Karpas-422 (cell line): ENCODE measurements around the gene ICAM3. TPM values are rescaled to one million over a fixed set of nuclear protein-coding genes. Genes with fewer than 3 reads are reported as not detected.
"Not testable (repeated sequence)": the region's sequence is repeated elsewhere in the genome, so short reads cannot be mapped to it uniquely, and the experiment has no call there.

Source experiments
- DNase-seq: peaks from one replicate; pipeline ENCODE4 v3.0.0-alpha.2; 2015
- H2AFZ ChIP-seq: fragments of 200-600 bp; sonication (generic); 2 replicates; pipeline ENCODE4 v1.6.1; 2014; ENCODE audit warnings: antibody characterized with exemption, low read length, mixed read lengths
- H3K27ac ChIP-seq: fragments of 200-600 bp; sonication (generic); 2 replicates; pipeline ENCODE4 v1.5.1; 2014; ENCODE audit warnings: mild to moderate bottlenecking, low read length, moderate library complexity
- H3K27me3 ChIP-seq: fragments of 200-600 bp; sonication (generic); 2 replicates; pipeline ENCODE4 v1.6.1; 2014; ENCODE audit warnings: low read length, mixed read lengths
- H3K36me3 ChIP-seq: fragments of 200-600 bp; sonication (generic); 2 replicates; pipeline ENCODE4 v1.6.1; 2014; ENCODE audit warnings: low read length, mixed read lengths; ENCODE audit not compliant: insufficient read depth
- H3K4me1 ChIP-seq: fragments of 200-600 bp; sonication (generic); 2 replicates; pipeline ENCODE4 v1.6.1; 2014; ENCODE audit warnings: mild to moderate bottlenecking, low read length, mixed read lengths
- H3K4me2 ChIP-seq: fragments of 200-600 bp; sonication (generic); 2 replicates; pipeline ENCODE4 v1.6.1; 2014; ENCODE audit warnings: low read length, low read depth, mild to moderate bottlenecking; ENCODE audit not compliant: poor library complexity, severe bottlenecking
- H3K4me3 ChIP-seq: fragments of 200-600 bp; sonication (generic); 2 replicates; pipeline ENCODE4 v1.5.1; 2014; ENCODE audit warnings: mild to moderate bottlenecking, antibody characterized with exemption, low read length, mixed read lengths
- H3K79me2 ChIP-seq: fragments of 200-600 bp; sonication (generic); 2 replicates; pipeline ENCODE4 v1.6.1; 2014; ENCODE audit warnings: mild to moderate bottlenecking, low read length, mixed read lengths
- H3K9ac ChIP-seq: fragments of 200-600 bp; sonication (generic); 2 replicates; pipeline ENCODE4 v1.6.0; 2014; ENCODE audit warnings: low read length
- H3K9me2 ChIP-seq: fragments of 200-600 bp; sonication (generic), shearing (Covaris generic); replicated peaks from 2 replicates; pipeline ENCODE4 v1.6.0; 2014; ENCODE audit warnings: mild to moderate bottlenecking, low read length, moderate library complexity; ENCODE audit not compliant: insufficient read depth
- H3K9me3 ChIP-seq: fragments of 300-700, 200-600 bp; sonication (generic); 2 replicates; pipeline ENCODE4 v1.6.1; 2014; ENCODE audit warnings: low read length, mixed read lengths
- H4K20me1 ChIP-seq: fragments of 200-600 bp; sonication (generic); 2 replicates; pipeline ENCODE4 v1.6.1; 2014; ENCODE audit warnings: mild to moderate bottlenecking, antibody characterized with exemption, low read length, low read depth; ENCODE audit not compliant: insufficient read depth
- total RNA-seq: library from RNA; depleted of rRNA; stranded (reverse); fragments of >200 nt; shearing (Covaris generic); gene quantifications from 2 replicates; pipeline ENCODE4 v1.2.3, GENCODE V29; 2014; ENCODE audit warnings: low replicate concordance

Gene ICAM3
- total RNA-seq, 1 experiment from 2014 or later = 92.1 TPM

GRCh38 chr19:10338940-10339339 lies 484 bp downstream of the ICAM3 start:
- Histone ChIP-seq H3K4me2 (peak overlapping the region; percentile 91), H3K79me2 (peaks cover 19% of the 10 kb centered on the region), H3K36me3 (no peaks in the 10 kb centered on the region), H3K9me3 (no peaks in the 10 kb centered on the region), H3K27ac (peak overlapping the region; percentile 57; the same call in 1 of the 2 replicates), H3K4me3 (peak overlapping the region; percentile 89), H3K27me3 (no peaks in the 10 kb centered on the region), H2AFZ (peak overlapping the region; percentile 95), H3K4me1 (peaks cover 38% of the 10 kb centered on the region), H3K9ac (peak overlapping the region; percentile 86), H3K9me2 (no peaks in the 10 kb centered on the region), H4K20me1 (no peaks in the 10 kb centered on the region)
- DNase-seq = no peak

GRCh38 chr19:10336725-10337124 lies 2.7 kb downstream of the ICAM3 start:
- H3K4me1 ChIP-seq = peaks cover 50% of the 10 kb centered on the region
- H2AFZ ChIP-seq, H3K9ac ChIP-seq, H3K36me3 ChIP-seq, H3K27me3 ChIP-seq, H3K9me3 ChIP-seq, H3K9me2 ChIP-seq, H3K4me3 ChIP-seq, DNase-seq, H3K4me2 ChIP-seq, H3K27ac ChIP-seq, H4K20me1 ChIP-seq: not testable (repeated sequence)
- peaks cover 34% of the 10 kb centered on the region for H3K79me2 ChIP-seq

GRCh38 chr19:10335352-10335985 lies 4.0 kb downstream of the ICAM3 start:
- Histone ChIP-seq H3K4me2 (peak overlapping the region; percentile 91), H3K9ac (no peak overlapping the region), H3K79me2 (peaks cover 43% of the 10 kb centered on the region), H3K27me3 (no peaks in the 10 kb centered on the region), H3K4me1 (peaks cover 51% of the 10 kb centered on the region), H4K20me1 (no peaks in the 10 kb centered on the region; the same call in 1 of the 2 replicates), H3K9me2 (no peaks in the 10 kb centered on the region), H2AFZ (no peak overlapping the region), H3K9me3 (no peaks in the 10 kb centered on the region), H3K36me3 (peaks cover 1% of the 10 kb centered on the region; the same call in 1 of the 2 replicates), H3K4me3 (no peak overlapping the region; the same call in 1 of the 2 replicates), H3K27ac (no peak overlapping the region)
- no peak for DNase-seq

- Histone ChIP-seq H3K4me2 (peak overlapping the region; percentile 91), H3K79me2 (peaks cover 47% of the 10 kb centered on the region), H4K20me1 (no peaks in the 10 kb centered on the region; the same call in 1 of the 2 replicates), H3K36me3 (peaks cover 6% of the 10 kb centered on the region), H2AFZ (no peak overlapping the region), H3K9ac (no peak overlapping the region; the same call in 1 of the 2 replicates), H3K4me1 (peaks cover 48% of the 10 kb centered on the region), H3K9me2 (no peaks in the 10 kb centered on the region), H3K4me3 (peak overlapping the region; percentile 76), H3K27ac (no peak overlapping the region), H3K9me3 (no peaks in the 10 kb centered on the region), H3K27me3 (no peaks in the 10 kb centered on the region)
- peak; percentile 94 for DNase-seq
Observed at GRCh38 chr19:10334588-10335351, 4.7 kb downstream of the ICAM3 start.

- no peaks in the 10 kb centered on the region for H3K9me2 ChIP-seq
- H3K27ac ChIP-seq = no peak overlapping the region
- peak overlapping the region; percentile 79 for H3K9ac ChIP-seq
- H3K79me2 ChIP-seq = peaks cover 44% of the 10 kb centered on the region
- H3K4me1 ChIP-seq = peaks cover 42% of the 10 kb centered on the region
- H3K36me3 ChIP-seq = peaks cover 6% of the 10 kb centered on the region
- no peaks in the 10 kb centered on the region for H3K9me3 ChIP-seq
- H3K27me3 ChIP-seq = no peaks in the 10 kb centered on the region
- H2AFZ ChIP-seq = no peak overlapping the region
- H3K4me2 ChIP-seq = peak overlapping the region; percentile 91
- peak overlapping the region; percentile 76 for H3K4me3 ChIP-seq
- DNase-seq = no peak
- H4K20me1 ChIP-seq = no peaks in the 10 kb centered on the region; the same call in 1 of the 2 replicates
Observed at GRCh38 chr19:10333758-10334587, 5.5 kb downstream of the ICAM3 start.

- Histone ChIP-seq H3K79me2 (peaks cover 36% of the 10 kb centered on the region), H3K4me1 (peaks cover 34% of the 10 kb centered on the region)
Observed at GRCh38 chr19:10332965-10333757, 6.3 kb downstream of the ICAM3 start, which contains the start of gene RAVER1. RAVER1 (minus strand) TSS chr19:10333529; CDS start chr19:10333507, 22 bp downstream.

GRCh38 chr19:10332158-10332964 lies 7.1 kb downstream of the ICAM3 start:
- peaks cover 7% of the 10 kb centered on the region; the same call in 1 of the 2 replicates for H4K20me1 ChIP-seq
- H3K27me3 ChIP-seq = no peaks in the 10 kb centered on the region
- H3K79me2 ChIP-seq = peaks cover 36% of the 10 kb centered on the region
- peak overlapping the region; percentile 91; the same call in 1 of the 2 replicates for H3K27ac ChIP-seq
- no peaks in the 10 kb centered on the region for H3K9me3 ChIP-seq
- no peaks in the 10 kb centered on the region for H3K9me2 ChIP-seq
- DNase-seq = no peak
- peak overlapping the region; percentile 72 for H3K4me2 ChIP-seq
- H2AFZ ChIP-seq = no peak overlapping the region
- H3K4me1 ChIP-seq = peaks cover 28% of the 10 kb centered on the region
- H3K4me3 ChIP-seq = peak overlapping the region; percentile 76
- H3K36me3 ChIP-seq = peaks cover 13% of the 10 kb centered on the region
- H3K9ac ChIP-seq = peak overlapping the region; percentile 98

More at GRCh38 chr19:10332965-10333757, 6.3 kb downstream of the ICAM3 start, which contains the start of gene RAVER1:
- Histone ChIP-seq H3K27me3 (no peaks in the 10 kb centered on the region), H3K9me2 (no peaks in the 10 kb centered on the region), H3K4me2 (peak within 1 kb of the TSS; percentile 91), H3K9me3 (no peaks in the 10 kb centered on the region), H3K36me3 (peaks cover 6% of the 10 kb centered on the region), H2AFZ (no peak within 1 kb of the TSS; the same call in 1 of the 2 replicates), H4K20me1 (no peaks in the 10 kb centered on the region; the same call in 1 of the 2 replicates), H3K27ac (peak within 1 kb of the TSS; percentile 91), H3K9ac (peak within 1 kb of the TSS; percentile 98), H3K4me3 (peak within 1 kb of the TSS; percentile 76)
- DNase-seq = peak; percentile 99
